SKM-1 (cell line): ENCODE measurements around the gene LRRC14B.
"Not testable (repeated sequence)": the region's sequence is repeated elsewhere in the genome, so short reads cannot be mapped to it uniquely, and the experiment has no call there.

Experiments
- DNase-seq: peaks from one replicate; lab custom pipeline; 2025; ENCODE audit not compliant: unreplicated experiment; lab: John Stamatoyannopoulos, UW

Gene LRRC14B

GRCh38 chr5:190366-191035, 794 bp upstream of the LRRC14B start:
- no peak for DNase-seq

DNA sequence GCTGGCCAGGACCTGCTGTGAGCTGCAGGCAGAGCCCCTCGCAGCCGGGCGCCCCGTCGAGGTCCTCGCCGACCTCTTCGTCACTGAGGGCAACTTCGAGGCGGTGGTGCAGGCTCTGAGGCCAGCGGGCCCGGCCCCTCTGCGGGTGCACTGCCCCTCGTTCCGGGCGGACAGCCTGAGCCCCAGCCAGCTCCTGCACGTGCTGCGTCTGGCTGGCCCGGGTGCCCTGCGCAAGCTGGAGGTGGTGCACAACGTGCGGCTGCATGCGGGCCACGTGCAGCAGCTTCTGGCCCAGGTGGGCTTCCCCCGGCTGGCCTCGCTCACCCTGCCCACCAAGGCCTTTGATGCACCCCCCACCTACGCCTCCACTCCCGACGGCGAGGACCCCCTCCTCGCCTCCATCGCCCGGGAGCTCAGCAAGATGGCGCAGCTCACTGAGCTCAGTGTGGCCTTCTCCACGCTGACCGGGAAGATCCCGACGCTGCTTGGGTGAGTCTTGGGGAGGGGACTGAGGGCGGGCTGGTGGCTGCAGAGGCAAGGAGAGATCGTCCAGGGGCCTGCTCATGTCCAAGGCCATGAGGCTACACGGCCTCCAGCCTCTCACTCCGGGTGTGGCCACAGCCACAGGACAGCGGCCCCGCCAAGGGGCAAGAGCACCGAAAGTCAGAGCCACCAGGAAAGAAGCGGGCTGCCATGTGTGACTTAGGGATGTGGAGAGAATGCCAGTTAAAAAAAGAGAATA, 825 bp downstream of the LRRC14B start:
- no peak for DNase-seq

DNA sequence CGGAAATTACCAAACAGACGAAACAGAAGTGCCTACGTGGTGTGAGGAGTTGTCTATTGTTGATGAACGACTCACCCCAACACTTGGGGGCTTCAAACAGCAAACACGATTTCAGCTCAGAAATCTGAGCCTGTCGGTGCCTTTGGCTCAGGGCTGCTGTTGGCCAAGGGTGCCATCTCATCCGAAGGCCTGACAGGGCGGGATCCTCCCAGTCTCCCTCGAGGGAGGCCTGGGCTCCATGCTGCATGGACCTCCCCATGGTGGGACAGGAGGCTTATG, 1.3 kb downstream of the LRRC14B start:
- DNase-seq: no peak

GRCh38 chr5:192970-193831, 1.9 kb downstream of the LRRC14B start:
- DNase-seq: no peak

- DNase-seq: no peak
Measured at GRCh38 chr5:194102-194501, 2.8 kb downstream of the LRRC14B start.

DNA sequence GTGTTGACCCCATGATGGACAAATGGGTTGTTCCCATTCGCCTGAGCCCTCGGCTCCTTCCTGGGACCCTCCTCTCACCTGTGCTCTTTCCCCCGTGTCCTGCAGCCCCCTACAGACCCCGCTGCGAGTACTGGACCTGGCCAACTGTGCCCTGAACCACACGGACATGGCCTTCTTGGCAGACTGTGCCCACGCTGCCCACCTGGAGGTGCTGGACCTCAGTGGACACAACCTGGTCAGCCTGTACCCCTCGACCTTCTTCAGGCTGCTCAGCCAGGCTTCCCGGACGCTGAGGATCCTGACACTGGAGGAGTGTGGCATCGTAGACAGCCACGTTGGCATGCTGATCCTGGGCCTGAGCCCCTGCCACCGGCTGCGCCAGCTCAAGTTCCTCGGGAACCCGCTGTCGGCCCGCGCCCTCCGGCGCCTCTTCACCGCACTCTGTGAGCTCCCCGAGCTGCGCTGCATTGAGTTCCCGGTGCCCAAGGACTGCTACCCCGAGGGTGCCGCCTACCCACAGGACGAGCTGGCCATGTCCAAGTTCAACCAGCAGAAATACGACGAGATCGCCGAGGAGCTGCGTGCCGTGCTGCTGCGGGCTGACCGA, 3.4 kb downstream of the LRRC14B start:
- no peak for DNase-seq

DNA sequence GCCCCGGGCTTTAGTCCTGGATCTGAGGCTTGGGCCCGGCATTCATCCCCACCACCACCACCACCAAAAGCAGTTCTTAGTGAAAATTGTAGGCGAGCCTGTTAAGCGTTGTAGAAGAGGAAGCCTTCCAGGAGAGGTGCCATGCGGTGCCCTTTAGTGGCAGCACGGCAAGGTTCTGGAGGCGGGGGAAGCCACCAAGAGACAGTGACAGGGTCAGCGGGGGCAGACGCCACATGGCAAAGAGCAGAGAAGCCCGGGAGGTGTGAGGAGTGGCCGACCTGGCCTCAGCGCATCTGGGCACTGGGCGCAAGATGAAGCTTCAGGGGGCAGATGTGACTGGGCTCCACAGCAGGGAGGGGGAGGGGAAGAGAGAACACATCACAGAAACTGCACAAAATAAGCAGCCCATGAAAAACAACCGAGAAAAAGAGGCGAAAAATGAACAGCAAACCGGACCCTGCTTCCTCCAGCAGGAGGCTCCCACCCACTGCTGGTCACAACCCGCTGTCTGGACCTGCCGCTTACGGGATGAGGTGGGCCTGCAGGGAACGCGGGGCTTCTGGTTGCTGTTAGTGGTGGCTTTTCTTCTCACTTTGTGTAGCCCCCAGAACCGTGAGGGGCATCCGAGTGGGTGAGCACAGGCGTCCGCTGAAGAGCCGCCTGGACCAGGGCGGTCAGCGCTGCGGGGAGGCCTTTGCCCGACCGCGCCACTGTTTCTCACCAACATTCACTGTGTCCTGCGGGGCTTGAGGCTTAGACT, 4.3 kb downstream of the LRRC14B start:
- DNase-seq: no peak

- DNase-seq: no peak
Measured at GRCh38 chr5:196350-196749, 5.1 kb downstream of the LRRC14B start.

DNA sequence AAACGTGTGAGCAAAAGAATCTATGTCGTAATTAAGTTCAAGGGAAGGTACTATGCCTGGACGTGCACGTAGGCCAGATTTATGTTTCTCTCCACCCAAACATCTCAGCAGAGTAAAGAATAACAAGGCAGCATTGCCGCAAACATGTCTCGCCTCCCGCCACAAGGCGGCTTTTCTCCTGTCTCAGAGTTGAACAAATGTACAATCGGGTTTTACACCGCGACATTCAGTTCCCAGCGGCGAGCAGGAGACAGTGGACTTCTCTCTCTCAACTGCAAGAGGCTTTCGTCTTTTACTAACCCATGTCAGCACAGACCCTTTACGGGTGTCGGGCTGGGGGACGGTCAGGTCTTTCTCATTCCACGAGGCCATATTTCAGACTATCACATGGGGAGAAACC, 5.7 kb downstream of the LRRC14B start:
- not testable (repeated sequence) for DNase-seq

- DNase-seq: no peak
Measured at GRCh38 chr5:197892-198489, 6.7 kb downstream of the LRRC14B start.

GRCh38 chr5:198516-199196, 7.4 kb downstream of the LRRC14B start:
- no peak for DNase-seq

DNA sequence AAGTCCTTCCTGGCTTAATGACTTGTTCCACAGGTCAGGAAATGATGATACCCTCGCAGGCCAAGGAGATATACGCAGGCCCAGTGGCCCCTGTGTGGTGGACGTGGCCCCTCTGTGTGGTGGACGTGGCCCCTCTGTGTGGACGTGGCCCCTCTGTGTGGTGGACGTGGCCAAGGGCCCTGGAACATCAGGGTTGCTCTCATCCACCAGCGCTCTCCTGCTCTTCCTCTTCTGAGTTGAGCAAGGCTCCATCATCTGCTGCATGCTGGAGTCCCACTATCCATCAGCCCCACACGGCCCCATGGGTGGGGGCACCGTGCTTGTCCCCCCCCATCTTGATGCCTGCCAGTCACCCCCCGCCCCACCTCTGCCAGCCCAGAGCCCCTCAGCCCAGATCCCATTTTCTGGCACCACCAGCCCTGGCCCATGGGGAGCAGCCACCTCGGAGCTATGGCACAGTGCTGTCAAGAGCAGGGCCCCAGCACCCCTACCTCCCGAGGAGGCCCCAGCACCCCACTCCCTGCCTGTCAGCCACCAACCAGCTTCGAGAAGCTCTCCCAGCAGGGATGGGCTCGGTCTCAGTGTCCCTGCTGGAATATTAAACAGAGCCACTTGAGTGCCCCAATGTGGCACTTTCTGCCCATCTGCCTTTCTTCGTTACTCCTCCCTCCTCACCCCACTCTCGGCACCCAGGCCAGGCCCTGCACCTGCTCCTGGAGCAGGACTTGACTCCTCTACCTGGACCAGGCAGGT, 8.1 kb downstream of the LRRC14B start:
- no peak for DNase-seq

DNA sequence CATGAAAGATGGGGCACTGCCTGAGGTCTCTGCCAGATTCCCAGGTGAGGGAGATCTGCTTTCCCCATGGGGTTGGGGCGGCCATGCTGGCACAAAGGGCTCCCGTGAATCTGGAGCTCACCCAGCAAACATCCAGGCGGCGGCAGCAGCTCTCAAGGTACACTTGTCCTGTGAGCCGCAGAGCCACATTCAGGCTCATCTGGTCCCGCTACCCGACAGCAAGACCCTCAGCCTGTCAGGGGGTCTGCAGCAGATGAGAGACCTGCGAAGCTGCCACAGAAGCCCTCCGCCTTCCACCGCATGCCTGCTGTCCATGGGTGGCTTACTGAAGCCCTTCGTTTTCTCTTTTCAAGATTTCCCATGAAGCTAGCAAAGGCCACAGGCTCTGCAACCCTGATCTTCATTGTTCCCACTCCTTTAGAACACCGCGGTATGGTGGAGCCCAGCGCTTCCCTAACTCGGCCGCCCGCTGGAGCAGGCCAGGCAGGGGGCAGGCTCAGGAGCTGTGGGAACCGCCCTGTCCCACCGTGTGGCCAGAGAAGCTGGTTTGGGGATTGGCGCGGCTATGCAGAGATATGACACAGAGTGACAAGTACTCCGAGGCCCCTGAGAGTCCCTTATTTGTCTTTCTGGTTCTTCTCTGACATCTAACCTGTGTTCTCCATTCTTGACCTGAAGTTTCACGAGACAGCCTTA, 8.8 kb downstream of the LRRC14B start:
- no peak for DNase-seq

DNA sequence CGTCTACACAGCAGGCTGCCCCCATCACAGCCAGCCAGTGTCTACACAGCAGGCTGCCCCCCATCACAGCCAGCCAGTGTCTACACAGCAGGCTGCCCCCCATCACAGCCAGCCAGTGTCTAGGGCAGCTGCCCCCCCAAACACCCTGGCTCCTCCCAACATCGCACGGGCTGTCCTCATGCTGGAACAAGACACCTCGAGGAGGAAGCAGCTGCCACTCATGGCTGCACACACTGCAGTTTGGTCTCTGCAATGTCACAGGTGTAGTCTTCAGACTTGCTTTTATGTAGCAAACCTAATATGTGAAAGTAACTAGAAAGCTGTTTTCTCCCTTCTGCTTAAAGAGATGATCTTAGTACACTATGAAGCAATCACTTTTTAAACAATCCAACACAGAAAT, 9.7 kb downstream of the LRRC14B start:
- no peak for DNase-seq

DNA sequence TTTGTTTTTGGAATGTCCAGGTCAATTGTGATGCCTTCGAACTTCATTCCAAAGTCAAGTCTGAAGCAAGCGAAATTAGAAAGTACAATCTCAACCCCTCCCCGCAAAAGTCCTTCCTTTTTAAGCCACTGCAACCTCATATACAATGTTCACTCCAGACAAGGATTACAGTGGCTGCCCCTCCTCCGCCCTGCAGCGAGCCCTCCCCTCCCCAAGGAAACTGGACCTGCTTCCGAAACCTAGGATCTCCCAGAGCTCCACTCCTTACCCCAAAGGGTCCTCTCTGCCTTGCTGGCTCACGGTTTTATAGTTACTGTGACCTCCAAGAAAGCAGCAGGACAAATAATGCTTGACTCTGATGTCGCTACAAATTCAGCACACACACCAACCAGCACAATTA, 10.4 kb downstream of the LRRC14B start:
- DNase-seq: no peak

DNA sequence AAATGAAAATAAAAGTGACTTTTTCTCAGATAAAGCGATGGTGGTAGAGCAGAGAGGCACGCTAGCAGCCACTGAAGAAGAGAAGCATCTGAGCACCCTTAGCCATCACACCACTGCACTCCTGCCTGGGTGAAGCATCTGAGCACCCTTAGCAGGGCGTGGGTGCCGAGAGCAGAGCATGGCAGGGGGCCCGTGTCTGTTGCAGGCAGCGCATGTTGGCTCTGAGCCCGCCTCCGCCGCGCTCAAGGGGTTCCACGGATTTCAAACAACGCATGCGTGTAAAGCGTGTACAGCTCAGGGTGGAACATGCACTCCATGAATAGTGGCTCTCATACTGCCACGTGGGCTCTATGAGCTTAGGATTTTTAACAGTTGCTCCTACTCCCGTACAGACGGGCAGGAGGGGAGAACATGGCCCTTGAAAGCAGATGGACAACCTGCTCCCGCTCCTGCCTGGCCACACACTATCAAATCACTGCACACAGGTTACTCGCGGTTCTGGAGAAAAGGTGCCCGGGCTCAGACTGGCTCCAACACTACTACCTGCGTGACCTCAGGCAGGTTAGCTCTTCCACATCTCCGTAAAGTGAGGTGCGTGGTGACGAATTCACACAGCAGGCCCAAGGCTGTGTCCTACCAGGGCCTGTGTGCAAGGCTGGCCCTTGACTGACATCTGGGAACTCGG, 12.1 kb downstream of the LRRC14B start:
- DNase-seq: no peak

DNA sequence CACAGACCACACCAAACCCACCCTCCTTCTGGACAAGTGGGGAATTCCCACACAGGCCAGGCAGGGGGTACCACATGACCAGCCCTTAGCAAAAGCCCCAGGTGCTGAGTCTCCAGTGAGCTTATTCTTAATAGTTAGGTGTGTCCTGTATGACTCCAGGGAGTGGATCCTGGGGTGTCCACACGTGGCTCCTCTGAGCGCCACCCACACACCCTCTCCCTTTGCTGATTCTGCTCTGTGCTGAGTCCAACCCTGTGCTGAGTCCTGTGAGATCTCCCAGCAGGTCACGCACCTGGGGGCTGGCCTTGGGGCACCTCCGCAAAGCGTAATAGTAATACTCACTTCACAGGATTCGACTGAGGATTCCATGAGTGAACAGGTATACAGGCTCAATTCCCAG, 12.7 kb downstream of the LRRC14B start:
- no peak for DNase-seq

DNA sequence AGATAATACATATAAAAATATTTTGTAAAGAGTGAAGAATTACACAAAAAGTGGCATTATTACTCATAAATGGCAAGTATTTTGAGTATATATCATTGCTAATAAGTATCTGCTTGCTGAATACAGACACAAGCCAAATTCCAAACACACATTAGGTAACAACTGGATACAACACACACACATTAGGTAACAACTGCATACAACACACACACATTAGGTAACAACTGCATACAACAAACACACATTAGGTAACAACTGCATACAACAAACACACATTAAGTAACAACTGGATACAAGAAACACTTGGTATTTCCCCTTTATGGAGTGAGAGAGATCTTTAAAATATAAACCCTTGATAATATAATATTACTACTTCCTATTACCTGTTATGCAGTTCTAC, 13.2 kb downstream of the LRRC14B start:
- DNase-seq: no peak
